GM12878 (cell line): ENCODE results near the gene ZC3H12D. TPM values are rescaled to one million over a fixed set of nuclear protein-coding genes. Genes with fewer than 3 reads are reported as not detected.

Experiments
- ATAC-seq: fragments of 200-7000 bp; cut with Tn5 transposase; 3 replicates; pipeline ENCODE4 v1.9.1; 2020; ENCODE audit warnings: mild to moderate bottlenecking, moderate library complexity
- BruUV-seq: library from RNA; stranded (reverse); fragments of 400-500 nt; replicated peaks from 2 replicates; lab custom pipeline; 2021; lab: Mats Ljungman, UMichigan
- CTCF ChIA-PET: fragments of 300-600 bp; sonication (Branson Sonifier 250); formaldehyde crosslinking; extraction: SDS; loops from one replicate; lab custom pipeline; 2021; ENCODE audit warnings: inconsistent platforms; lab: Yijun Ruan, JAX
- POLR2A ChIA-PET: fragments of 350-600 bp; formaldehyde crosslinking; extraction: SDS; loops from one replicate; lab custom pipeline; 2021; ENCODE audit warnings: inconsistent platforms; lab: Charles Lee
- RAD21 ChIA-PET: fragments of 300-600 bp; sonication (Branson Sonifier 250); formaldehyde crosslinking; loops from one replicate; lab custom pipeline; 2023; ENCODE audit warnings: antibody characterized with exemption; ENCODE audit not compliant: unreplicated experiment; lab: Charles Lee
- SMC1A ChIA-PET: fragments of 300-600 bp; sonication (Branson Sonifier 250); formaldehyde crosslinking; loops from one replicate; lab custom pipeline; 2023; ENCODE audit not compliant: unreplicated experiment, uncharacterized antibody; lab: Charles Lee
- DNase-seq: peaks from one replicate; pipeline ENCODE4 v3.0.0-alpha.2; 2011; ENCODE audit warnings: low read depth, low spot score
- FAIRE-seq: peaks from 3 replicates; lab custom pipeline; 2011; peaks lifted over from hg19 to GRCh38; lab: Jason Lieb, UNC
- H2AFZ ChIP-seq: 2 replicates; pipeline ENCODE4 v1.6.0; 2011; ENCODE audit warnings: low read depth, low read length, control low read depth; ENCODE audit not compliant: control insufficient read depth
- H3K27ac ChIP-seq: 2 replicates; pipeline ENCODE4 v1.5.1; 2011; ENCODE audit warnings: control low read depth; ENCODE audit not compliant: control insufficient read depth, insufficient read depth
- H3K27me3 ChIP-seq, 2 experiments: replicated peaks in 1 of 2; 2 replicates each; pipeline versions ENCODE4 v1.6.0 to v1.6.1; 2011; ENCODE audit warnings: low read length in 1 of 2; ENCODE audit not compliant: control insufficient read depth in 2 of 2, insufficient read depth in 2 of 2
- H3K36me3 ChIP-seq, 2 experiments: 2 replicates each; pipeline ENCODE4 v1.5.1; 2011; ENCODE audit warnings: low read length in 1 of 2; ENCODE audit not compliant: control insufficient read depth in 2 of 2, insufficient read depth in 2 of 2
- H3K4me1 ChIP-seq: 2 replicates; pipeline ENCODE4 v1.6.1; 2011; ENCODE audit warnings: mild to moderate bottlenecking, low read length, moderate library complexity, mixed read lengths; ENCODE audit not compliant: control insufficient read depth, insufficient read depth
- H3K4me2 ChIP-seq: 2 replicates; pipeline ENCODE4 v1.6.0; 2011; ENCODE audit warnings: control low read depth; ENCODE audit not compliant: control insufficient read depth, insufficient read depth
- H3K4me3 ChIP-seq: fragments of 200-600 bp; sonication (generic); 2 replicates; pipeline ENCODE4 v1.5.1; 2016
- H3K79me2 ChIP-seq: 2 replicates; pipeline ENCODE4 v1.6.0; 2011; ENCODE audit warnings: low read length; ENCODE audit not compliant: control insufficient read depth, insufficient read depth
- H3K9ac ChIP-seq: 2 replicates; pipeline ENCODE4 v1.8.0; 2011; ENCODE audit warnings: low read length, control low read depth, mixed read lengths; ENCODE audit not compliant: control insufficient read depth, insufficient read depth
- H3K9me3 ChIP-seq: replicated peaks from 3 replicates; pipeline ENCODE4 v1.5.1; 2011; ENCODE audit warnings: mild to moderate bottlenecking, low read length; ENCODE audit not compliant: control insufficient read depth, insufficient read depth
- H4K20me1 ChIP-seq: 2 replicates; pipeline ENCODE4 v1.6.0; 2011; ENCODE audit not compliant: control insufficient read depth, insufficient read depth
- ATF3 ChIP-seq: IDR thresholded peaks from 2 replicates; pipeline ENCODE4 v1.6.1; 2011; ENCODE audit warnings: low read depth, mild to moderate bottlenecking, low read length, moderate library complexity, borderline replicate concordance; ENCODE audit errors: extremely low read depth
- ETV6 ChIP-seq, 2 experiments: fragments of 450-650 bp in 1 of 2; IDR thresholded peaks in 1 of 2; conservative IDR thresholded peaks in 1 of 2; 2 replicates each; pipeline ENCODE4 v1.6.1; 2014; ENCODE audit warnings: antibody characterized with exemption in 1 of 2, borderline replicate concordance in 1 of 2, low read depth in 1 of 2, mild to moderate bottlenecking in 1 of 2, moderate library complexity in 1 of 2
- FOXK2 ChIP-seq: fragments of 450-650 bp; IDR thresholded peaks from 2 replicates; pipeline ENCODE4 v1.6.1; 2017; ENCODE audit warnings: mild to moderate bottlenecking, moderate library complexity
- GABPA ChIP-seq: IDR thresholded peaks from 2 replicates; pipeline ENCODE4 v1.6.1; 2014; ENCODE audit warnings: antibody characterized with exemption, low read depth, mild to moderate bottlenecking, inconsistent platforms
- KAT2A ChIP-seq: conservative IDR thresholded peaks from 2 replicates; pipeline ENCODE4 v1.6.1; 2011; ENCODE audit warnings: low read depth, low read length; ENCODE audit not compliant: control insufficient read depth
- KDM1A ChIP-seq: fragments of 200-600 bp; sonication (generic); IDR thresholded peaks from 2 replicates; pipeline ENCODE4 v1.6.1; 2016; ENCODE audit warnings: borderline replicate concordance
- NFIC ChIP-seq: IDR thresholded peaks from 2 replicates; pipeline ENCODE4 v1.6.1; 2012; ENCODE audit warnings: low read depth, mild to moderate bottlenecking, inconsistent platforms, low read length, moderate library complexity
- PAX8 ChIP-seq: fragments of 450-650 bp; IDR thresholded peaks from 2 replicates; pipeline ENCODE4 v1.6.1; 2017; ENCODE audit warnings: mild to moderate bottlenecking, moderate library complexity
- PML ChIP-seq: IDR thresholded peaks from 2 replicates; pipeline ENCODE4 v1.6.1; 2012; ENCODE audit warnings: low read length, inconsistent platforms
- POLR2A ChIP-seq: IDR thresholded peaks from 2 replicates; pipeline ENCODE4 v1.6.1; 2011; ENCODE audit warnings: low read depth, mild to moderate bottlenecking, low read length
- RAD21 ChIP-seq: IDR thresholded peaks from 2 replicates; pipeline ENCODE4 v1.6.1; 2011; ENCODE audit warnings: mild to moderate bottlenecking, low read depth, low read length, moderate library complexity; ENCODE audit not compliant: insufficient read depth
- ZBTB11 ChIP-seq: fragments of 450-650 bp; formaldehyde crosslinking; IDR thresholded peaks from 2 replicates; pipeline ENCODE4 v1.5.0; 2022; ENCODE audit warnings: mild to moderate bottlenecking, missing genetic modification characterization
- ZNF24 ChIP-seq: fragments of 450-650 bp; IDR thresholded peaks from 2 replicates; pipeline ENCODE4 v1.6.1; 2017; ENCODE audit warnings: antibody characterized with exemption, mild to moderate bottlenecking
- WGBS: methylation state at CpG from one replicate; pipeline ENCODE4 v1.1.6; 2016; ENCODE audit warnings: low lambda C conversion rate; ENCODE audit not compliant: insufficient replicate concordance, insufficient coverage; ENCODE audit errors: missing lambda C conversion rate; 5-methylcytosine and 5-hydroxymethylcytosine counted together
- in situ Hi-C: fragments of 300-500 bp; cut with MboI; formaldehyde crosslinking; loops from 9 replicates; pipeline ENCODE4 v1.14.3; 2018; ENCODE audit warnings: mixed read lengths
- intact Hi-C: fragments of 100-400 bp; cut with micrococcal nuclease; formaldehyde crosslinking; loops from one replicate; pipeline ENCODE4 v1.14.2; 2022; ENCODE audit not compliant: unreplicated experiment
- polyA plus RNA-seq, 11 experiments: library from polyadenylated mRNA; depleted of rRNA in 4 of 11; unstranded in 6 of 11; stranded (reverse) in 5 of 11; fragments of >200 nt; fragmentation: Nextera tagmentation in 4 of 11; fragmentation: Illumina TruSeq in 1 of 11; extraction: Ambion mirVana in 4 of 11; extraction: Trizol in 1 of 11; gene quantifications; 1 replicate in 1 of 11; 2 replicates in 10 of 11; pipeline versions ENCODE4 v1.2.1 to v1.2.3, GENCODE V29; 2011 to 2016; ENCODE audit warnings: inconsistent platforms in 2 of 11, missing spikeins in 2 of 11, low read depth in 1 of 11
- total RNA-seq, 4 experiments: library from RNA; depleted of rRNA in 3 of 4; stranded (reverse); fragments of >200 nt in 3 of 4; fragmentation: Illumina TruSeq in 1 of 4; extraction: Trizol in 1 of 4; gene quantifications; 2 replicates each; pipeline versions ENCODE4 v1.2.1 to v1.2.3, GENCODE V29; 2013 to 2021
- TF ChIP-seq, protein P1 (sequence below): IDR thresholded peaks from 2 replicates; pipeline ENCODE4 v1.6.1; 2012; ENCODE audit warnings: low read depth, low read length, improper control_type of control experiment
- TF ChIP-seq, protein P2 (sequence below): fragments of 450-650 bp; IDR thresholded peaks from 2 replicates; pipeline ENCODE4 v1.6.1; 2016; ENCODE audit warnings: mild to moderate bottlenecking
- TF ChIP-seq, protein P3 (sequence below): IDR thresholded peaks from 2 replicates; pipeline ENCODE4 v1.6.1; 2012; ENCODE audit warnings: low read depth, low read length, improper control_type of control experiment

ZC3H12D gene
- total and polyA plus RNA-seq, 10 of the 15 experiments (the other 5 are each of a cell fraction or from before 2014, with no cell fraction given), result 1.4 to 29.7 (median 8.8) TPM

GRCh38 chr6:149452037-149452939 is 32.5 kb downstream of the ZC3H12D start:
- FAIRE-seq, result no peak
- H3K27ac ChIP-seq, result no peak overlapping the region
- no peaks in the 10 kb centered on the region; the same call in 2 of the 3 replicates for H3K9me3 ChIP-seq
- WGBS, result 86% methylated on average over 13 of the region's 13 CpGs
- BruUV-seq, result no TSS peak
- H3K9ac ChIP-seq, result no peak overlapping the region
- H3K27me3 ChIP-seq, result no peaks in the 10 kb centered on the region
- H2AFZ ChIP-seq, result no peak overlapping the region
- TF ChIP-seq, protein P1, sequence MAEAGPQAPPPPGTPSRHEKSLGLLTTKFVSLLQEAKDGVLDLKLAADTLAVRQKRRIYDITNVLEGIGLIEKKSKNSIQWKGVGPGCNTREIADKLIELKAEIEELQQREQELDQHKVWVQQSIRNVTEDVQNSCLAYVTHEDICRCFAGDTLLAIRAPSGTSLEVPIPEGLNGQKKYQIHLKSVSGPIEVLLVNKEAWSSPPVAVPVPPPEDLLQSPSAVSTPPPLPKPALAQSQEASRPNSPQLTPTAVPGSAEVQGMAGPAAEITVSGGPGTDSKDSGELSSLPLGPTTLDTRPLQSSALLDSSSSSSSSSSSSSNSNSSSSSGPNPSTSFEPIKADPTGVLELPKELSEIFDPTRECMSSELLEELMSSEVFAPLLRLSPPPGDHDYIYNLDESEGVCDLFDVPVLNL, result no peak
- TF ChIP-seq, protein P2, sequence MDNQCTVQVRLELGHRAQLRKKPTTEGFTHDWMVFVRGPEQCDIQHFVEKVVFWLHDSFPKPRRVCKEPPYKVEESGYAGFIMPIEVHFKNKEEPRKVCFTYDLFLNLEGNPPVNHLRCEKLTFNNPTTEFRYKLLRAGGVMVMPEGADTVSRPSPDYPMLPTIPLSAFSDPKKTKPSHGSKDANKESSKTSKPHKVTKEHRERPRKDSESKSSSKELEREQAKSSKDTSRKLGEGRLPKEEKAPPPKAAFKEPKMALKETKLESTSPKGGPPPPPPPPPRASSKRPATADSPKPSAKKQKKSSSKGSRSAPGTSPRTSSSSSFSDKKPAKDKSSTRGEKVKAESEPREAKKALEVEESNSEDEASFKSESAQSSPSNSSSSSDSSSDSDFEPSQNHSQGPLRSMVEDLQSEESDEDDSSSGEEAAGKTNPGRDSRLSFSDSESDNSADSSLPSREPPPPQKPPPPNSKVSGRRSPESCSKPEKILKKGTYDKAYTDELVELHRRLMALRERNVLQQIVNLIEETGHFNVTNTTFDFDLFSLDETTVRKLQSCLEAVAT, result no peak
- no peak for TF ChIP-seq KDM1A
- no peak for TF ChIP-seq GABPA
- no peak for TF ChIP-seq POLR2A
- TF ChIP-seq, protein P3, sequence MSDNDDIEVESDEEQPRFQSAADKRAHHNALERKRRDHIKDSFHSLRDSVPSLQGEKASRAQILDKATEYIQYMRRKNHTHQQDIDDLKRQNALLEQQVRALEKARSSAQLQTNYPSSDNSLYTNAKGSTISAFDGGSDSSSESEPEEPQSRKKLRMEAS, result no peak
- no peak for TF ChIP-seq FOXK2
- no peak for TF ChIP-seq ZBTB11 (CRISPR knock-in tag)
- no peak for TF ChIP-seq ZNF24
- TF ChIP-seq ETV6 (conservative IDR thresholded peaks at IDR 0.05 in 1 of 2, IDR thresholded peaks at IDR 0.05 in 1 of 2; ENCODE audit: borderline replicate concordance in 1 of 2, low read depth in 1 of 2), result no peak
- no peak for TF ChIP-seq KAT2A
- TF ChIP-seq ATF3, result no peak
- no peak for TF ChIP-seq PAX8
- no peak for TF ChIP-seq NFIC
- TF ChIP-seq RAD21, result no peak
- no peak for TF ChIP-seq PML
- ATAC-seq, result no peak
- RAD21 ChIA-PET, result no interaction called here
- H3K36me3 ChIP-seq, result peaks cover 4 to 27% of the 10 kb centered on the region in 2 experiments; a peak in 3 of 4 replicates
- no peaks in the 10 kb centered on the region for H3K4me1 ChIP-seq
- intact Hi-C loops (no loop called here), in situ Hi-C loops (no loop called here)
- no peak overlapping the region for H3K4me2 ChIP-seq
- SMC1A ChIA-PET, result interaction anchor here (1.5 to 2.0 kb wide), 2 partner anchors 31 to 367 kb away, joined by 3 to 4 read pairs; no protein-coding TSS in a partner anchor
- H3K79me2 ChIP-seq, result no peaks in the 10 kb centered on the region
- POLR2A ChIA-PET, result interaction anchor here (0.6 kb wide), 2 partner anchors 38 to 53 kb away, joined by 3 to 4 read pairs; no protein-coding TSS in a partner anchor
- no peak overlapping the region for H3K4me3 ChIP-seq
- CTCF ChIA-PET, result interaction anchor here (2.1 kb wide), 1 partner anchor 65 kb away, joined by 6 read pairs; no protein-coding TSS in a partner anchor
- no peak for DNase-seq
- H4K20me1 ChIP-seq, result no peaks in the 10 kb centered on the region
